ENCODE measurements around the gene WDR62. TPM values are rescaled to one million over a fixed set of nuclear protein-coding genes. Genes with fewer than 3 reads are reported as not detected.

WDR62 gene
- total RNA-seq, 1 experiment from 2014 or later: 32.9 TPM

- TF ChIP-seq CTCF (IDR thresholded peaks at IDR 0.05; ENCODE audit: insufficient read depth in 1 of 2, low read depth in 1 of 2, low read length in 1 of 2, severe bottlenecking in 1 of 2, unreplicated experiment in 1 of 2): no peak
- POLR2A ChIA-PET: no interaction called here
- no TSS peak for BruUV-seq (replicated peaks)
- H3K9me3 ChIP-seq: no peaks in the 10 kb centered on the region
- H3K27me3 Mint-ChIP-seq (ENCODE audit: insufficient read depth, unreplicated experiment): no peaks in the 10 kb centered on the region
- H3K4me1 ChIP-seq: 0 out of 2 replicates have a peak, but pooled peaks cover 4% of the 10 kb centered on the region
- no peaks in the 10 kb centered on the region for H3K9me3 Mint-ChIP-seq (ENCODE audit: unreplicated experiment)
- peaks cover 1% of the 10 kb centered on the region for H3K36me3 ChIP-seq (ENCODE audit: control insufficient read depth, insufficient read depth, low read length)
- intact Hi-C loops (cut with micrococcal nuclease; ENCODE audit: unreplicated experiment): no loop called here
- peaks cover 7% of the 10 kb centered on the region for H3K4me1 Mint-ChIP-seq (ENCODE audit: low read depth, unreplicated experiment)
- no peak overlapping the region for H3K4me3 ChIP-seq (ENCODE audit: low read depth, low read length)
- peaks cover 21% of the 10 kb centered on the region for H3K36me3 Mint-ChIP-seq (ENCODE audit: insufficient read depth, unreplicated experiment)
- H3K27me3 ChIP-seq (replicated peaks; ENCODE audit: control insufficient read depth, insufficient read depth, low read length): no peaks in the 10 kb centered on the region
- CTCF ChIA-PET: no interaction called here
- no peak overlapping the region for H3K27ac Mint-ChIP-seq (ENCODE audit: unreplicated experiment)
- no peak overlapping the region for H3K4me3 Mint-ChIP-seq (ENCODE audit: unreplicated experiment)
- no peak for DNase-seq
Measured at GRCh38 chr19:36049080-36049698, 5.5 kb upstream of the WDR62 start.

- no peaks in the 10 kb centered on the region for H3K9me3 ChIP-seq
- Mint-ChIP-seq H3K27me3 (ENCODE audit: insufficient read depth, unreplicated experiment) (no peaks in the 10 kb centered on the region), H3K4me1 (ENCODE audit: low read depth, unreplicated experiment) (peaks cover 9% of the 10 kb centered on the region), H3K4me3 (ENCODE audit: unreplicated experiment) (peak overlapping the region; percentile 44), H3K9me3 (ENCODE audit: unreplicated experiment) (no peaks in the 10 kb centered on the region), H3K27ac (ENCODE audit: unreplicated experiment) (peak overlapping the region; percentile 36), H3K36me3 (ENCODE audit: insufficient read depth, unreplicated experiment) (peaks cover 36% of the 10 kb centered on the region)
- ChIA-PET CTCF (interaction anchor here (1.2 kb wide), 1 partner anchor 9 kb away, joined by 3 read pairs; no protein-coding TSS in a partner anchor), POLR2A (no interaction called here)
- peaks cover 1% of the 10 kb centered on the region for H3K36me3 ChIP-seq (ENCODE audit: control insufficient read depth, insufficient read depth, low read length)
- intact Hi-C loops (cut with micrococcal nuclease; ENCODE audit: unreplicated experiment): loop anchor here (5.0 kb wide), 1 partner anchor 349 kb away; the partner anchor contains the start of gene ZBTB32
- H3K27me3 ChIP-seq (replicated peaks; ENCODE audit: control insufficient read depth, insufficient read depth, low read length): no peaks in the 10 kb centered on the region
- H3K4me3 ChIP-seq (ENCODE audit: low read depth, low read length): no peak overlapping the region
- peak in 1 of 2 experiments; percentile 79 for TF ChIP-seq CTCF (IDR thresholded peaks at IDR 0.05; ENCODE audit: insufficient read depth in 1 of 2, low read depth in 1 of 2, low read length in 1 of 2, severe bottlenecking in 1 of 2, unreplicated experiment in 1 of 2)
- peak in 1 of 2 experiments; percentile 59 for DNase-seq
- peaks cover 10% of the 10 kb centered on the region; the same call in 1 of the 2 replicates for H3K4me1 ChIP-seq
- BruUV-seq (replicated peaks): no TSS peak
Measured at GRCh38 chr19:36051236-36051635, 3.5 kb upstream of the WDR62 start.

GRCh38 chr19:36051637-36052036 is 3.1 kb upstream of the WDR62 start:
- intact Hi-C loops (cut with micrococcal nuclease; ENCODE audit: unreplicated experiment): loop anchor here (5.0 kb wide), 1 partner anchor 349 kb away; the partner anchor contains the start of gene ZBTB32
- Histone ChIP-seq H3K27me3 (replicated peaks; ENCODE audit: control insufficient read depth, insufficient read depth, low read length) (no peaks in the 10 kb centered on the region), H3K4me1 (peaks cover 12% of the 10 kb centered on the region; the same call in 1 of the 2 replicates), H3K36me3 (ENCODE audit: control insufficient read depth, insufficient read depth, low read length) (peaks cover 1% of the 10 kb centered on the region), H3K9me3 (no peaks in the 10 kb centered on the region), H3K4me3 (ENCODE audit: low read depth, low read length) (no peak overlapping the region)
- POLR2A ChIA-PET: no interaction called here
- peak overlapping the region; percentile 44 for H3K4me3 Mint-ChIP-seq (ENCODE audit: unreplicated experiment)
- H3K27ac Mint-ChIP-seq (ENCODE audit: unreplicated experiment): peak overlapping the region; percentile 36
- no peak for TF ChIP-seq CTCF (IDR thresholded peaks at IDR 0.05; ENCODE audit: insufficient read depth in 1 of 2, low read depth in 1 of 2, low read length in 1 of 2, severe bottlenecking in 1 of 2, unreplicated experiment in 1 of 2)
- peak; percentile 31 to 69 for DNase-seq
- H3K36me3 Mint-ChIP-seq (ENCODE audit: insufficient read depth, unreplicated experiment): peaks cover 36% of the 10 kb centered on the region
- CTCF ChIA-PET: no interaction called here
- H3K9me3 Mint-ChIP-seq (ENCODE audit: unreplicated experiment): no peaks in the 10 kb centered on the region
- BruUV-seq (replicated peaks): no TSS peak
- peaks cover 12% of the 10 kb centered on the region for H3K4me1 Mint-ChIP-seq (ENCODE audit: low read depth, unreplicated experiment)
- no peaks in the 10 kb centered on the region for H3K27me3 Mint-ChIP-seq (ENCODE audit: insufficient read depth, unreplicated experiment)

All from Caco-2 (cell line).